ENCODE measurements around the gene FAHD1.

- TF ChIP-seq CTCF (IDR thresholded peaks at IDR 0.05): no peak
- no peak for TF ChIP-seq EP300 (IDR thresholded peaks at IDR 0.05)
- TF ChIP-seq POLR2A (IDR thresholded peaks at IDR 0.05; ENCODE audit: low read depth): no peak
Measured at GRCh38 chr16:1787322-1788094, 39.5 kb upstream of the FAHD1 start.
